H9 (cell line): ENCODE measurements around the gene PARD3. TPM values are rescaled to one million over a fixed set of nuclear protein-coding genes. Genes with fewer than 3 reads are reported as not detected.

Source experiments
- DNase-seq: peaks from one replicate; pipeline ENCODE4 v3.0.0-alpha.2; 2017
- H2AFZ ChIP-seq: one replicate; pipeline ENCODE4 v1.6.1; 2013; ENCODE audit warnings: mild to moderate bottlenecking, low read length, control low read depth, moderate library complexity
- H2AK5ac ChIP-seq: 2 replicates; pipeline ENCODE4 v1.6.1; 2013; ENCODE audit warnings: low read length, control low read depth, mixed read lengths; ENCODE audit not compliant: insufficient read length
- H2BK120ac ChIP-seq: one replicate; pipeline ENCODE4 v1.6.1; 2013; ENCODE audit warnings: low read depth, mild to moderate bottlenecking, low read length, control low read depth, inconsistent platforms; ENCODE audit not compliant: poor library complexity, severe bottlenecking
- H2BK12ac ChIP-seq: 2 replicates; pipeline ENCODE4 v1.6.1; 2013; ENCODE audit warnings: low read length, control low read depth, mixed read lengths, low read depth; ENCODE audit not compliant: insufficient read length
- H2BK15ac ChIP-seq: 2 replicates; pipeline ENCODE4 v1.6.1; 2013; ENCODE audit warnings: low read depth, low read length, control low read depth
- H2BK20ac ChIP-seq: one replicate; pipeline ENCODE4 v1.6.1; 2013; ENCODE audit warnings: low read depth, mild to moderate bottlenecking, low read length, control low read depth, inconsistent platforms; ENCODE audit not compliant: poor library complexity, severe bottlenecking
- H2BK5ac ChIP-seq: 2 replicates; pipeline ENCODE4 v1.6.1; 2013; ENCODE audit warnings: low read length, control low read depth, mixed read lengths; ENCODE audit not compliant: insufficient read length
- H3K14ac ChIP-seq: 2 replicates; pipeline ENCODE4 v1.6.1; 2013; ENCODE audit warnings: low read length, control low read depth; ENCODE audit not compliant: insufficient read depth
- H3K18ac ChIP-seq: 2 replicates; pipeline ENCODE4 v1.6.1; 2013; ENCODE audit warnings: low read depth, mild to moderate bottlenecking, mixed read lengths, low read length, control low read depth; ENCODE audit not compliant: insufficient read length
- H3K23ac ChIP-seq: 2 replicates; pipeline ENCODE4 v1.6.1; 2013; ENCODE audit warnings: low read length, control low read depth, mixed read lengths, low read depth; ENCODE audit not compliant: insufficient read length
- H3K23me2 ChIP-seq: 2 replicates; pipeline ENCODE4 v1.6.1; 2013; ENCODE audit warnings: low read depth, mild to moderate bottlenecking, mixed read lengths, low read length, control low read depth; ENCODE audit not compliant: insufficient read length, poor library complexity, severe bottlenecking
- H3K27ac ChIP-seq: 2 replicates; pipeline ENCODE4 v1.5.1; 2013; ENCODE audit warnings: low read length, control low read depth, mixed read lengths, low read depth; ENCODE audit not compliant: insufficient read length
- H3K27me3 ChIP-seq: 2 replicates; pipeline ENCODE4 v1.6.1; 2013; ENCODE audit warnings: low read length, control low read depth, inconsistent platforms; ENCODE audit not compliant: insufficient read depth
- H3K4ac ChIP-seq: 2 replicates; pipeline ENCODE4 v1.6.1; 2013; ENCODE audit warnings: low read depth, mild to moderate bottlenecking, control low read depth, inconsistent platforms, low read length, moderate library complexity
- H3K4me1 ChIP-seq: 2 replicates; pipeline ENCODE4 v1.6.1; 2013; ENCODE audit warnings: low read length, control low read depth, inconsistent platforms; ENCODE audit not compliant: insufficient read depth
- H3K4me2 ChIP-seq: 2 replicates; pipeline ENCODE4 v1.6.1; 2013; ENCODE audit warnings: low read length, control low read depth, mixed read lengths; ENCODE audit not compliant: insufficient read length, insufficient read depth
- H3K56ac ChIP-seq: 2 replicates; pipeline ENCODE4 v1.6.1; 2013; ENCODE audit warnings: low read depth, mild to moderate bottlenecking, mixed read lengths, low read length, control low read depth; ENCODE audit not compliant: insufficient read length
- H3K79me1 ChIP-seq: 2 replicates; pipeline ENCODE4 v1.6.1; 2013; ENCODE audit warnings: low read depth, mild to moderate bottlenecking, moderate library complexity, low read length, control low read depth, inconsistent platforms; ENCODE audit not compliant: insufficient read depth, poor library complexity, severe bottlenecking
- H3K79me2 ChIP-seq: 2 replicates; pipeline ENCODE4 v1.6.1; 2013; ENCODE audit warnings: low read length, control low read depth, inconsistent platforms; ENCODE audit not compliant: insufficient read depth
- H3K9ac ChIP-seq: 2 replicates; pipeline ENCODE4 v1.6.1; 2013; ENCODE audit warnings: low read length, control low read depth, mixed read lengths; ENCODE audit not compliant: insufficient read length; ENCODE audit errors: extremely low read depth
- H3K9me3 ChIP-seq: one replicate; pipeline ENCODE4 v1.6.1; 2013; ENCODE audit warnings: low read depth, low read length, inconsistent platforms; ENCODE audit not compliant: control insufficient read depth
- H3T11ph ChIP-seq: one replicate; pipeline ENCODE4 v1.6.1; 2013; ENCODE audit warnings: mild to moderate bottlenecking, low read length, control low read depth, inconsistent platforms
- H4K20me1 ChIP-seq: one replicate; pipeline ENCODE4 v1.6.1; 2013; ENCODE audit not compliant: control insufficient read depth, insufficient read length, insufficient read depth
- H4K5ac ChIP-seq: 2 replicates; pipeline ENCODE4 v1.6.1; 2013; ENCODE audit warnings: low read depth, mild to moderate bottlenecking, mixed read lengths, low read length, control low read depth; ENCODE audit not compliant: insufficient read length
- H4K8ac ChIP-seq: replicated peaks from 2 replicates; pipeline ENCODE4 v1.6.1; 2013; ENCODE audit warnings: low read length, control low read depth, mixed read lengths, low read depth; ENCODE audit not compliant: insufficient read length
- H4K91ac ChIP-seq: 2 replicates; pipeline ENCODE4 v1.6.1; 2013; ENCODE audit warnings: low read depth, mild to moderate bottlenecking, moderate library complexity, mixed read lengths, low read length, control low read depth; ENCODE audit not compliant: insufficient read length
- H3K27ac Mint-ChIP-seq, 3 experiments: 2 replicates in 2 of 3; 3 replicates in 1 of 3; pipeline ENCODE4 v1.8.0; 2020 to 2021; ENCODE audit warnings: mixed read lengths in 3 of 3, mild to moderate bottlenecking in 1 of 3, moderate library complexity in 1 of 3
- H3K27me3 Mint-ChIP-seq: 2 replicates; pipeline ENCODE4 v1.8.0; 2021; ENCODE audit warnings: low read depth, mild to moderate bottlenecking, moderate library complexity, mixed read lengths
- H3K36me3 Mint-ChIP-seq, 3 experiments: 2 replicates in 2 of 3; 3 replicates in 1 of 3; pipeline ENCODE4 v1.8.0; 2020 to 2021; ENCODE audit warnings: low read depth in 3 of 3, mixed read lengths in 3 of 3; ENCODE audit not compliant: insufficient read depth in 1 of 3
- H3K4me1 Mint-ChIP-seq, 2 experiments: 2 replicates each; pipeline ENCODE4 v1.8.0; 2020; ENCODE audit warnings: mixed read lengths in 2 of 2
- H3K4me3 Mint-ChIP-seq, 2 experiments: 2 replicates in 1 of 2; 3 replicates in 1 of 2; pipeline ENCODE4 v1.8.0; 2020 to 2021; ENCODE audit warnings: mild to moderate bottlenecking in 2 of 2, mixed read lengths in 2 of 2, moderate library complexity in 1 of 2
- H3K9me3 Mint-ChIP-seq, 2 experiments: 2 replicates in 1 of 2; 3 replicates in 1 of 2; pipeline ENCODE4 v1.8.0; 2020; ENCODE audit warnings: mild to moderate bottlenecking in 2 of 2, mixed read lengths in 2 of 2, moderate library complexity in 1 of 2
- WGBS: extraction: QIAGEN DNeasy Blood & Tissue Kit; methylation state at CpG from one replicate; pipeline ENCODE4 v1.1.7; 2013; ENCODE audit warnings: missing lambda C conversion rate, low lambda C conversion rate, mixed read lengths; ENCODE audit not compliant: insufficient read length; ENCODE audit errors: extremely low coverage; 5-methylcytosine and 5-hydroxymethylcytosine counted together
- total RNA-seq: library from RNA; stranded (reverse); gene quantifications from 2 replicates; pipeline ENCODE4 v1.2.1, GENCODE V29; 2021
- TF ChIP-seq, protein P1 (sequence below): fragments of 200-600 bp; sonication (generic); conservative IDR thresholded peaks from 3 replicates; pipeline ENCODE4 v1.8.0; 2021; ENCODE audit warnings: antibody characterized with exemption, mild to moderate bottlenecking

Gene PARD3
- total RNA-seq, 1 experiment from 2014 or later: 44.7 TPM

DNA sequence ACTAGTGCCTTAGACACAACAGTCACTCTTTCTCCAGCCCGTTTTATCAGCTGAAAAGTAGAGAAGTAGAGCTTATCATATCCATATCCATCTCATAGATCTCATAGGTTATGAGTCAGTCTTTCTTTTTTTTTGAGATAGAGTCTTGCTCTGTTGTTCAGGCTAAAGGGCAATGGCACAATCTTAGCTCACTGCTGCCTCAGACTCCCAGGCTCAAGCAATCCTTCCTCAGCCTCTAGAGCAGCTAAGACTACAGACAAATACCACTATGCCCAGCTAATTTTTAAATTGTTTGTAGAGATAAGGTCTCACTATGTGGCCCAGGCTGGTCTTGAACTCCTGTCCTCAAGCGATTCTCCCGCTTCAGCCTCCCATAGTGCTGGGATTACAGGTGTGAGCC, 2.5 kb upstream of the PARD3 start:
- Mint-ChIP-seq H3K27me3 (peaks cover 37% of the 10 kb centered on the region), H3K27ac (no peak overlapping the region), H3K9me3 (no peaks in the 10 kb centered on the region), H3K36me3 (no peaks in the 10 kb centered on the region), H3K4me3 (no peak overlapping the region; a peak in 1 of 5 replicates), H3K4me1 (peaks cover 21 to 25% of the 10 kb centered on the region in 2 experiments)
- H3K23ac ChIP-seq: no peak overlapping the region
- no peak overlapping the region for H3K14ac ChIP-seq
- peaks cover 2% of the 10 kb centered on the region for H3K79me1 ChIP-seq
- no peak overlapping the region for H2AK5ac ChIP-seq
- H3K27me3 ChIP-seq: peaks cover 5% of the 10 kb centered on the region; the same call in 1 of the 2 replicates
- no peak overlapping the region for H3K56ac ChIP-seq
- H3K4me2 ChIP-seq: no peak overlapping the region
- H2AFZ ChIP-seq: no peak overlapping the region
- no peak for DNase-seq
- no peak overlapping the region for H2BK120ac ChIP-seq
- peaks cover 14% of the 10 kb centered on the region for H3K23me2 ChIP-seq
- no peak overlapping the region for H3K18ac ChIP-seq
- no peaks in the 10 kb centered on the region for H4K20me1 ChIP-seq
- H2BK5ac ChIP-seq: no peak overlapping the region
- TF ChIP-seq, protein P1, sequence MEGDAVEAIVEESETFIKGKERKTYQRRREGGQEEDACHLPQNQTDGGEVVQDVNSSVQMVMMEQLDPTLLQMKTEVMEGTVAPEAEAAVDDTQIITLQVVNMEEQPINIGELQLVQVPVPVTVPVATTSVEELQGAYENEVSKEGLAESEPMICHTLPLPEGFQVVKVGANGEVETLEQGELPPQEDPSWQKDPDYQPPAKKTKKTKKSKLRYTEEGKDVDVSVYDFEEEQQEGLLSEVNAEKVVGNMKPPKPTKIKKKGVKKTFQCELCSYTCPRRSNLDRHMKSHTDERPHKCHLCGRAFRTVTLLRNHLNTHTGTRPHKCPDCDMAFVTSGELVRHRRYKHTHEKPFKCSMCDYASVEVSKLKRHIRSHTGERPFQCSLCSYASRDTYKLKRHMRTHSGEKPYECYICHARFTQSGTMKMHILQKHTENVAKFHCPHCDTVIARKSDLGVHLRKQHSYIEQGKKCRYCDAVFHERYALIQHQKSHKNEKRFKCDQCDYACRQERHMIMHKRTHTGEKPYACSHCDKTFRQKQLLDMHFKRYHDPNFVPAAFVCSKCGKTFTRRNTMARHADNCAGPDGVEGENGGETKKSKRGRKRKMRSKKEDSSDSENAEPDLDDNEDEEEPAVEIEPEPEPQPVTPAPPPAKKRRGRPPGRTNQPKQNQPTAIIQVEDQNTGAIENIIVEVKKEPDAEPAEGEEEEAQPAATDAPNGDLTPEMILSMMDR: no peak
- no peak overlapping the region for H3K4ac ChIP-seq
- no peak overlapping the region for H2BK12ac ChIP-seq
- H4K8ac ChIP-seq: no peak overlapping the region
- H3T11ph ChIP-seq: no peak overlapping the region
- H4K5ac ChIP-seq: no peak overlapping the region
- WGBS: no CpG with 5 or more reads among the region's 3 CpGs
- no peak overlapping the region for H3K9ac ChIP-seq
- H3K27ac ChIP-seq: no peak overlapping the region
- H4K91ac ChIP-seq: no peak overlapping the region
- H3K9me3 ChIP-seq: no peaks in the 10 kb centered on the region
- no peak overlapping the region for H2BK20ac ChIP-seq
- H3K4me1 ChIP-seq: no peaks in the 10 kb centered on the region
- peaks cover 6% of the 10 kb centered on the region; the same call in 1 of the 2 replicates for H3K79me2 ChIP-seq
- H2BK15ac ChIP-seq: no peak overlapping the region
